HG03139 (cell line): ENCODE measurements around the gene LRRC27.
A peak's percentile ranks its signal among the peaks of the same experiment; 100 is the strongest.

Source experiments
- ATAC-seq: cut with Tn5 transposase; IDR thresholded peaks from one replicate; pipeline ENCODE4 v1.9.1; 2021; ENCODE audit not compliant: unreplicated experiment

LRRC27 gene

DNA sequence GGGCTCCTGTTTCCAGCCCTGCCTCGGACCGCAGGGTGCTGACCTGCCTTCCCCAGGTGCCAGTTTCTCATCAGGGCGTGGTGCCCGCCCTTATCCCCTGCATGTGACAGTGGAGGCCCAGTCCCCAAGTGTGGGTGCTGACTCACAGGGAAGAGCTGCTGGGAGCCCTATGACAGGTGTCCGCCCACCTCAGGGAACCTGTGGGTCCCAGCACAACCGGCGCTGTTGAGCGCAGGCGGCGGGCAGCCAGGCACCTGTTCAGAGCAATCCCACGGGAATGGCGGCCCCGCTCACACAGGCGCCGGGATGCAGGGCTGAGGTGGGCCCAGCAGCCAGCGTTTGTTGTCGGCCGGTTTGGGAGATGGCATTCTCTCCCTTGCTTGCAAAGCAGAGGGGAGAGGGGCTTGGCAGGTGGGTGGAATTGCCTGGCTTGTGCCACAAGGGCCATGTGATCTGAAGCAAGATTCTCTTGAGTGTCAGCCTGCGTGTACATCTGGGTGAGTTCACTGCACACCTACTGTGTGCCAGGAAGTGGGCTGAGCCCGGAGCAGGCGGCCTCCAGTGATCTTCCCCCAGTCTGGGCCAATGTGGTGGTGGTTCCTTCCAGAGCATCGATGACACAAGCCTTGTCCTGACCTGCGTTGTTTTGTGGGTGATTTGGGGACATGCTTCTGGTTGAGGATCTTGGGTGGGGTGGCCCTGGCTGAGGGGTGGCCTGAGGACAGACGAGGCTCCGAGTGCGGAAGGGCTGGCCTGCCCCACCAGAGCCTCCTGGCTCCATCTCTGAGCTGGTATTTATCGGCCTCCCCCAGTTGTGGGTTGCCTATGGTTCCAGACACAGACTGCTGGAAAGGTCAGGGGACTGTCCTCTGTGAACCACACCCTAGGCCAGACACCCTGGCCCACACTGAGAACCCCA, 67.4 kb downstream of the LRRC27 start:
- no peak for ATAC-seq

GRCh38 chr10:132400041-132400546, 68.1 kb downstream of the LRRC27 start:
- ATAC-seq: no peak

GRCh38 chr10:132400547-132401151, 68.7 kb downstream of the LRRC27 start:
- ATAC-seq: no peak

GRCh38 chr10:132401401-132402118, 69.6 kb downstream of the LRRC27 start:
- ATAC-seq: no peak

DNA sequence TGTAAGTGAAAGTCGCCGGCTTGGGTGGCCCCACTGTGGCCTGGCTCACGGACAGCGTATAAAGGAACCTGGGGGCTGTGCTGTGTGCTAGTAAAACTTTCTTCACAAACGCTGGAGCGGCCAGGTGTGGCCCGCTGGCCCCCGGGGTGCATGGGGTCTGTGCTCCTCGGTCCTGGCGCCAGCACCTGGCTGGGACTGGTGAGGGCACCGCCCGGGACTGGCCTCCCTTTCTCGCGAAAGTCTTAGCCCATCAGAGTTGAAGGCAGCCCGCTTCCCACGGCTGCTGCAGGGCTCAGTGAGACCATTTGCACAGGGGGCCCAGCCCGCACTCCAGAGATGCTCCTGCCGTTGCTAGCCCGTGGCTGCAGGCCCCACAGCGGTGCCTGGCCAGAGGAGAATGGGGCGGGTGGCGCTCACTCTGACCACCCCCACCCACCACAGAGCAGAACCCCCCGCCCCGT, 70.8 kb downstream of the LRRC27 start:
- no peak for ATAC-seq

DNA sequence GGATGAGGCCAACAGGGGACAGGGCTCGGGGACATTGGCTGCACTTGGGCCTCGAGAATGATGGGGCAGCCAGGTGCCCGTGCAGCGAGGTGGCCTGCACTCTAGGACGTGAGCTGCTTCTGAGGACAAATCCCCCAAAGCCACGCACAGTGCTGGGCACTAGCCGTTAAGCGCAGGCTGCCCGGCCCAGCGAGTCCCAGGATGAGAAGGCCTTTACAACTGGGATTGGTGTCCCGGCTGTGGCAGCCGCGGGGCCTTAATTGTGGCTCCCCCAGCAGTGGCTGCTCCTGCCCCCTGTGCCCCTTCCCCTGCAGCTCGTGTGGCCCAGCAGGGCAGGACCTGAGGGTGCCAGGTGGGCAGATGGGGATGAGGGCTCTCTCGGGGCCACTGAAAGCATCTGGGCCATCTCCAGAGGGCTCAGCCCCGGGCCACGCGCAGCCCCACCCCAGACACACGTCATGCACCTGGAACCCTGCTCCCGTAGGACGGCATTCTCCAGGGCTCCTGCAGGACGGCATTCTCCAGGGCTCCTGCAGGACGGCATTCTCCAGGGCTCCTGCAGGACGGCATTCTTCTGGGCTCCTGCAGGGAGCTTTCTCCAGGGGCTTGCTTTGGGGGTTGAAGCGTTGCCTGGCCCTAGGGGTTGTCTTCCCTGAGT, 71.6 kb downstream of the LRRC27 start:
- no peak for ATAC-seq

- no peak for ATAC-seq
These were observed 72.3 kb downstream of the LRRC27 start for GRCh38 chr10:132404169-132404880.

- no peak for ATAC-seq
These were observed 73.0 kb downstream of the LRRC27 start for GRCh38 chr10:132404911-132405462.

- ATAC-seq: no peak
These were observed 73.5 kb downstream of the LRRC27 start for GRCh38 chr10:132405463-132405991.

- ATAC-seq: no peak
These were observed 74.2 kb downstream of the LRRC27 start for GRCh38 chr10:132406181-132406580.

DNA sequence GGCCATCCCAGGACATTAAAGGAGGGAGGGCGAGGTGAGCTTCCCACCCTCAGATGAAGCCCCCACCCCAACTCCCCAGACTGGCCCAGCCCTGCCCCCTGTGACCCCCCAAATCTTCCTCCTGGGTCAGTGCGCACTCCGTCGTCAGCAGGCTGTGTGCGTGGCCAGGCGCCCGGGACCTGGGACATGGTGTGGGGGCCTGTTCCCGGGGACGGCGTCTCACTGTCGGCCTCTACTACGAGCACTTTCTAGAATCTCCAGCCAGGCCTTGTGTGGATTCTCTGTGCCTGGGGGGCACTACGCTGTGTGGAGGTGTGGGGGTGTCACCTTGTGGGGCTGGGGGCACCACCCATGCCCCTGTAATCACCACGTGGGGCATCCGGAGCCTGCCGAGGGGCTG, 74.8 kb downstream of the LRRC27 start:
- ATAC-seq: no peak

GRCh38 chr10:132407243-132407746, 75.3 kb downstream of the LRRC27 start:
- ATAC-seq: no peak

DNA sequence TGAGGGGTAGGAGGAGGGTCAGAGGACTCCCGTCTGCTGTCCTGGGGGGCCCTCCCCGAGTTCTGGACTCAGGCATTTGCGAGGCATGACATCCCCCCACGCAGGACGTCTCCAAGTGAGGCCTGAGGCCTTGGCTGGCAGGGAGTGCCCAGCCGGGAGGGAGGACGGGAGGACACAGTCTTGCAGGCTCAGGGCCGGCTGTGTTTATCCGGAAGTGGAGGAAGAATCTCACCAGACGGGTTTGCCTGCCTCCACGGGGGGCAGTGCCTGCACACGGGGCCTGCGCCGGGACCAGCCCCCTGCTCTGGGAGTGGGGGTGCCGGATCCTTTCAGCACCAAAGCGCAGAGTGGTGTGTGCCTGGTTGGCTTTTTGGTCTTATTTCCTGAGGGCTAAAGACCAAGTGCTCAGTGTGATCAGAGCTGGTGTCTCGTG, 75.9 kb downstream of the LRRC27 start:
- ATAC-seq: peak; percentile 55

GRCh38 chr10:132408367-132408781, 76.4 kb downstream of the LRRC27 start:
- ATAC-seq: no peak

- ATAC-seq: no peak
These were observed 77.1 kb downstream of the LRRC27 start for GRCh38 chr10:132408823-132409666.

GRCh38 chr10:132409667-132410028, 77.7 kb downstream of the LRRC27 start:
- ATAC-seq: no peak

DNA sequence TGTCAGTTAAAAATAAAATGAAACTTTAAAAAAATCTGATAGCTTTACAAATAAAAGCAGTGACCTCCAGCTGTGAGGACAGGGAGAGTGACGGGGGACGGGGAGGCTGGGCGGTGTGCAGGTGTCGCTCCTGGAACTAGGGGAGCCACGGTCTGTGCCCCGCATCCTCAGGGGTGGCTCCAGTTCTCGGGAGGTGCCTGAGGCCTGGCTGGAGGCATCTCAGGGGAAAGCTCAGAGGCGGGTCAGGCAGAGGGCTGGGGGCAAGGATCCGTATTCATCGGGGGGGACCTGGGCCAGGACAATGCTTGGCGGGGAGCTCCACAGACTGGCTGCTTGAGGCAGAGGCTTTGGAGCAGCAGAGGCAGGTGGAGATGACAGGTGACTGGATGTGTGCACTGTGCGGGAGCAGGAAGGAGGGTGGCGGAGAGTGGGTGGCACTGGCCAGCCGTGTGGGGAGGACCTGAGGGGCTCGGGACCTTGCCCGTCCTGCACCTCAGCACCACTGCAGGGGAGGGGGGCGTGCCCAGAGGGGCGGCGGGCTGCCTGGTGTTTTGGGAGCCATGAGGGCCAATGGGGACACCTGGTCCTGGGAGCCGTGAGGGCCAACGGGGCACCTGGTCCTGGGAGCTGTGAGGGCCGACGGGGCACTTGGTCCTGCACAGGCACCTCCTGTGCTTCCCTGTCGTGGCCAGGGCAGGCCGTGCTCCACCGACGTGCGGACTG, 78.2 kb downstream of the LRRC27 start:
- no peak for ATAC-seq
